HL-60 (cell line): ENCODE measurements around the gene CHRFAM7A.
"Not testable (repeated sequence)": the region's sequence is repeated elsewhere in the genome, so short reads cannot be mapped to it uniquely, and the experiment has no call there.

Experiments
- POLR2AphosphoS5 ChIP-seq: IDR thresholded peaks from 2 replicates; pipeline ENCODE4 v1.6.1; 2012; ENCODE audit warnings: low read depth
- SPI1 ChIP-seq: IDR thresholded peaks from 2 replicates; pipeline ENCODE4 v1.6.1; 2012; ENCODE audit warnings: low read depth, mild to moderate bottlenecking, borderline replicate concordance
- TF ChIP-seq, protein P1 (sequence below): IDR thresholded peaks from one replicate; pipeline ENCODE4 v1.5.1; 2011; ENCODE audit warnings: low read length, control low read depth, inconsistent platforms; ENCODE audit not compliant: insufficient read depth
- TF ChIP-seq, protein P2 (sequence below): IDR thresholded peaks from 2 replicates; pipeline ENCODE4 v1.6.1; 2012; ENCODE audit warnings: low read depth; ENCODE audit not compliant: insufficient replicate concordance

DNA sequence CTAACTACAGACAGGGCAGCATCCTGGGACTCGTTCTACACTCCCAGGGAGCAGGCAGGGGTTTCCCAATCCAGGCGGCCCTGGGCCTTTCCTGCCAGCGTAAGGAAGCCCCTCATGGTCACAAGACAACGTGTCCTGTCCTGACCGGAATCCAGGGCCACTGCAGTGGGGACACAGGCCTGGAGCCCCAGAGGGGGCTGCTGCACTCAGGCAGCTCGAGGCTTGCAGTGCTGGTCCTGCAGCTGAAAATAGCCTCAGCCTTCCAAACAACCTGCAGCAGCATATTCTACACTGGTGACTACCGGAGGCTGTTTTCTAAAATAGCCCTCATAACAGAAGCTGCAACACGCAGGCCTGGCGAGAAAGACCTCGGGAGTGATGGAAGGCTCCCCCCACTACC, 18.5 kb downstream of the CHRFAM7A start:
- TF ChIP-seq, protein P1, sequence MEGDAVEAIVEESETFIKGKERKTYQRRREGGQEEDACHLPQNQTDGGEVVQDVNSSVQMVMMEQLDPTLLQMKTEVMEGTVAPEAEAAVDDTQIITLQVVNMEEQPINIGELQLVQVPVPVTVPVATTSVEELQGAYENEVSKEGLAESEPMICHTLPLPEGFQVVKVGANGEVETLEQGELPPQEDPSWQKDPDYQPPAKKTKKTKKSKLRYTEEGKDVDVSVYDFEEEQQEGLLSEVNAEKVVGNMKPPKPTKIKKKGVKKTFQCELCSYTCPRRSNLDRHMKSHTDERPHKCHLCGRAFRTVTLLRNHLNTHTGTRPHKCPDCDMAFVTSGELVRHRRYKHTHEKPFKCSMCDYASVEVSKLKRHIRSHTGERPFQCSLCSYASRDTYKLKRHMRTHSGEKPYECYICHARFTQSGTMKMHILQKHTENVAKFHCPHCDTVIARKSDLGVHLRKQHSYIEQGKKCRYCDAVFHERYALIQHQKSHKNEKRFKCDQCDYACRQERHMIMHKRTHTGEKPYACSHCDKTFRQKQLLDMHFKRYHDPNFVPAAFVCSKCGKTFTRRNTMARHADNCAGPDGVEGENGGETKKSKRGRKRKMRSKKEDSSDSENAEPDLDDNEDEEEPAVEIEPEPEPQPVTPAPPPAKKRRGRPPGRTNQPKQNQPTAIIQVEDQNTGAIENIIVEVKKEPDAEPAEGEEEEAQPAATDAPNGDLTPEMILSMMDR: not testable (repeated sequence)
- not testable (repeated sequence) for TF ChIP-seq POLR2AphosphoS5, SPI1
- TF ChIP-seq, protein P2, sequence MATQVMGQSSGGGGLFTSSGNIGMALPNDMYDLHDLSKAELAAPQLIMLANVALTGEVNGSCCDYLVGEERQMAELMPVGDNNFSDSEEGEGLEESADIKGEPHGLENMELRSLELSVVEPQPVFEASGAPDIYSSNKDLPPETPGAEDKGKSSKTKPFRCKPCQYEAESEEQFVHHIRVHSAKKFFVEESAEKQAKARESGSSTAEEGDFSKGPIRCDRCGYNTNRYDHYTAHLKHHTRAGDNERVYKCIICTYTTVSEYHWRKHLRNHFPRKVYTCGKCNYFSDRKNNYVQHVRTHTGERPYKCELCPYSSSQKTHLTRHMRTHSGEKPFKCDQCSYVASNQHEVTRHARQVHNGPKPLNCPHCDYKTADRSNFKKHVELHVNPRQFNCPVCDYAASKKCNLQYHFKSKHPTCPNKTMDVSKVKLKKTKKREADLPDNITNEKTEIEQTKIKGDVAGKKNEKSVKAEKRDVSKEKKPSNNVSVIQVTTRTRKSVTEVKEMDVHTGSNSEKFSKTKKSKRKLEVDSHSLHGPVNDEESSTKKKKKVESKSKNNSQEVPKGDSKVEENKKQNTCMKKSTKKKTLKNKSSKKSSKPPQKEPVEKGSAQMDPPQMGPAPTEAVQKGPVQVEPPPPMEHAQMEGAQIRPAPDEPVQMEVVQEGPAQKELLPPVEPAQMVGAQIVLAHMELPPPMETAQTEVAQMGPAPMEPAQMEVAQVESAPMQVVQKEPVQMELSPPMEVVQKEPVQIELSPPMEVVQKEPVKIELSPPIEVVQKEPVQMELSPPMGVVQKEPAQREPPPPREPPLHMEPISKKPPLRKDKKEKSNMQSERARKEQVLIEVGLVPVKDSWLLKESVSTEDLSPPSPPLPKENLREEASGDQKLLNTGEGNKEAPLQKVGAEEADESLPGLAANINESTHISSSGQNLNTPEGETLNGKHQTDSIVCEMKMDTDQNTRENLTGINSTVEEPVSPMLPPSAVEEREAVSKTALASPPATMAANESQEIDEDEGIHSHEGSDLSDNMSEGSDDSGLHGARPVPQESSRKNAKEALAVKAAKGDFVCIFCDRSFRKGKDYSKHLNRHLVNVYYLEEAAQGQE: not testable (repeated sequence)
